NB4 (cell line): ENCODE data around the gene MICU2.

Source experiments
- MYC ChIP-seq: IDR thresholded peaks from 2 replicates; pipeline ENCODE4 v1.6.1; 2011; ENCODE audit warnings: low read depth, low read length
- POLR2A ChIP-seq: IDR thresholded peaks from 2 replicates; pipeline ENCODE4 v1.6.1; 2011; ENCODE audit warnings: mild to moderate bottlenecking; ENCODE audit not compliant: insufficient read length; ENCODE audit errors: extremely low read depth
- TF ChIP-seq, protein P1 (sequence below): IDR thresholded peaks from one replicate; pipeline ENCODE4 v1.5.1; 2012; ENCODE audit warnings: low read depth, low read length
- TF ChIP-seq, protein P2 (sequence below): IDR thresholded peaks from 2 replicates; pipeline ENCODE4 v1.6.1; 2011; ENCODE audit warnings: low read depth, low read length

DNA sequence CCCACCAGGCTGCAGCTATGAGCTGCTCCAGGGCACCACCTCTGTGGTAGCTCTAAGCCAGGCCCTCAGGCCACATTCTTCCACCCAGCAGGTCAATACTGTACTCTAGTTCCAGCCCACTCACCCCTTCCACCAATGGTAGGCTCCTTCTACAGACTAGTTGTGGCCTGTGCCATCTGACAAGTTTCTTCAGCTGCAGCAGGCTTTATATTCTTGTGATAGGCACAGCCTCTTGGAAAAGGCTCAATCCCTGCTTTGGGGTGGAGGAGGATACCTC lies 8.5 kb downstream of the MICU2 start:
- TF ChIP-seq, protein P1, sequence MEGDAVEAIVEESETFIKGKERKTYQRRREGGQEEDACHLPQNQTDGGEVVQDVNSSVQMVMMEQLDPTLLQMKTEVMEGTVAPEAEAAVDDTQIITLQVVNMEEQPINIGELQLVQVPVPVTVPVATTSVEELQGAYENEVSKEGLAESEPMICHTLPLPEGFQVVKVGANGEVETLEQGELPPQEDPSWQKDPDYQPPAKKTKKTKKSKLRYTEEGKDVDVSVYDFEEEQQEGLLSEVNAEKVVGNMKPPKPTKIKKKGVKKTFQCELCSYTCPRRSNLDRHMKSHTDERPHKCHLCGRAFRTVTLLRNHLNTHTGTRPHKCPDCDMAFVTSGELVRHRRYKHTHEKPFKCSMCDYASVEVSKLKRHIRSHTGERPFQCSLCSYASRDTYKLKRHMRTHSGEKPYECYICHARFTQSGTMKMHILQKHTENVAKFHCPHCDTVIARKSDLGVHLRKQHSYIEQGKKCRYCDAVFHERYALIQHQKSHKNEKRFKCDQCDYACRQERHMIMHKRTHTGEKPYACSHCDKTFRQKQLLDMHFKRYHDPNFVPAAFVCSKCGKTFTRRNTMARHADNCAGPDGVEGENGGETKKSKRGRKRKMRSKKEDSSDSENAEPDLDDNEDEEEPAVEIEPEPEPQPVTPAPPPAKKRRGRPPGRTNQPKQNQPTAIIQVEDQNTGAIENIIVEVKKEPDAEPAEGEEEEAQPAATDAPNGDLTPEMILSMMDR: no peak
- no peak for TF ChIP-seq MYC
- no peak for TF ChIP-seq POLR2A
- TF ChIP-seq, protein P2, sequence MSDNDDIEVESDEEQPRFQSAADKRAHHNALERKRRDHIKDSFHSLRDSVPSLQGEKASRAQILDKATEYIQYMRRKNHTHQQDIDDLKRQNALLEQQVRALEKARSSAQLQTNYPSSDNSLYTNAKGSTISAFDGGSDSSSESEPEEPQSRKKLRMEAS: no peak
